Upper lobe of right lung (tissue), 1 donor: Measurements from ENCODE around the gene CREM. TPM values are rescaled to one million over a fixed set of nuclear protein-coding genes. Genes with fewer than 3 reads are reported as not detected.
A peak's percentile ranks its signal among the peaks of the same experiment; 100 is the strongest.
"Not testable (repeated sequence)": the region's sequence is repeated elsewhere in the genome, so short reads cannot be mapped to it uniquely, and the experiment has no call there.

ENCODE experiments used
- ATAC-seq: fragments of 200-7000 bp; cut with Tn5 transposase; one replicate; pipeline ENCODE4 v1.9.1; 2020; ENCODE audit warnings: mild to moderate bottlenecking, moderate library complexity
- DNase-seq: peaks from one replicate; pipeline ENCODE4 v3.0.0-alpha.2; 2020
- H3K27ac ChIP-seq: fragments of 200-600 bp; one replicate; pipeline ENCODE4 v1.8.0; 2022
- H3K27me3 ChIP-seq: fragments of 200-600 bp; one replicate; pipeline ENCODE4 v1.8.0; 2022; ENCODE audit warnings: mild to moderate bottlenecking
- H3K36me3 ChIP-seq: fragments of 200-600 bp; one replicate; pipeline ENCODE4 v1.8.0; 2022
- H3K4me1 ChIP-seq: fragments of 200-600 bp; one replicate; pipeline ENCODE4 v1.8.0; 2022
- H3K4me3 ChIP-seq: fragments of 200-600 bp; one replicate; pipeline ENCODE4 v1.8.0; 2022; ENCODE audit warnings: mild to moderate bottlenecking
- H3K9me3 ChIP-seq: fragments of 200-600 bp; one replicate; pipeline ENCODE4 v1.8.0; 2022
- CTCF ChIP-seq: fragments of 200-600 bp; IDR thresholded peaks from one replicate; pipeline ENCODE4 v1.8.0; 2022; ENCODE audit warnings: antibody characterized with exemption
- intact Hi-C: fragments of 100-400 bp; cut with DNase I; formaldehyde crosslinking; loops from one replicate; pipeline ENCODE4 v1.11.0; 2022
- long read RNA-seq: library from polyadenylated mRNA; unstranded; transcript quantifications from one replicate; pipeline ENCODE4 v2.0.0, GENCODE V29; 2021
- total RNA-seq: library from RNA; stranded (reverse); fragmentation: NEBNext Ultra II Directional; extraction: Animal tissue kit (Norgen Biotek cat#: 25700); gene quantifications from one replicate; pipeline ENCODE4 v1.2.1, GENCODE V29; 2021
- donor health status: DM: no; HTN: yes; CAD: no; lungs with severe emphysema.

The CREM gene
- total RNA-seq = 24.3 TPM
- long read RNA-seq, partial matches to known transcripts = 1 of 21 reads
- long read RNA-seq, other reads (novel, unspliced or antisense) = 14 of 21 reads

GRCh38 chr10:35126530-35127288 lies at the start of gene CREM:
CREM (plus strand) TSS chr10:35126846; CDS start chr10:35137836, 10,990 bp downstream.
- Histone ChIP-seq H3K4me1 (peaks cover 21% of the 10 kb centered on the region), H3K27ac (peak within 1 kb of the TSS; percentile 97), H3K4me3 (peak within 1 kb of the TSS; percentile 64), H3K27me3 (no peaks in the 10 kb centered on the region), H3K36me3 (no peaks in the 10 kb centered on the region), H3K9me3 (no peaks in the 10 kb centered on the region)
- intact Hi-C loops = no loop called here
- peak; percentile 84 for TF ChIP-seq CTCF
- DNase-seq (peak; percentile 100), ATAC-seq (peak; percentile 97)

- Histone ChIP-seq H3K4me1 (no peaks in the 10 kb centered on the region), H3K36me3 (peaks cover 9% of the 10 kb centered on the region), H3K4me3 (no peak overlapping the region), H3K9me3 (no peaks in the 10 kb centered on the region), H3K27ac (no peak overlapping the region), H3K27me3 (no peaks in the 10 kb centered on the region)
- no peak for TF ChIP-seq CTCF
- DNase-seq = no peak
- intact Hi-C loops = no loop called here
- ATAC-seq = no peak
These were observed 47.4 kb upstream of the CREM start for GRCh38 chr10:35079265-35079664.

- H3K27me3 ChIP-seq = no peaks in the 10 kb centered on the region
- H3K27ac ChIP-seq = no peak overlapping the region
- no peak overlapping the region for H3K4me3 ChIP-seq
- no peaks in the 10 kb centered on the region for H3K9me3 ChIP-seq
- no peaks in the 10 kb centered on the region for H3K4me1 ChIP-seq
- DNase-seq = no peak
- no peak for TF ChIP-seq CTCF
- no peak for ATAC-seq
- H3K36me3 ChIP-seq = peaks cover 9% of the 10 kb centered on the region
- intact Hi-C loops = no loop called here
These were observed 46.9 kb upstream of the CREM start for GRCh38 chr10:35079763-35080162.

GRCh38 chr10:35080261-35080660 lies 46.4 kb upstream of the CREM start:
- H3K36me3 ChIP-seq, H3K4me3 ChIP-seq, ATAC-seq, intact Hi-C loops, H3K27me3 ChIP-seq, DNase-seq, H3K27ac ChIP-seq, H3K9me3 ChIP-seq, H3K4me1 ChIP-seq: not testable (repeated sequence)

GRCh38 chr10:35083242-35083641 lies 43.4 kb upstream of the CREM start:
- no peak for ATAC-seq
- H3K36me3 ChIP-seq = no peaks in the 10 kb centered on the region
- H3K27me3 ChIP-seq = no peaks in the 10 kb centered on the region
- no peaks in the 10 kb centered on the region for H3K9me3 ChIP-seq
- no peak for TF ChIP-seq CTCF
- intact Hi-C loops = no loop called here
- peaks cover 13% of the 10 kb centered on the region for H3K4me1 ChIP-seq
- H3K27ac ChIP-seq = no peak overlapping the region
- DNase-seq = no peak
- H3K4me3 ChIP-seq = no peak overlapping the region

- H3K27me3 ChIP-seq = no peaks in the 10 kb centered on the region
- intact Hi-C loops = no loop called here
- peak; percentile 24 for ATAC-seq
- H3K4me1 ChIP-seq = peaks cover 28% of the 10 kb centered on the region
- DNase-seq = no peak
- peak overlapping the region; percentile 95 for H3K27ac ChIP-seq
- no peaks in the 10 kb centered on the region for H3K36me3 ChIP-seq
- peak overlapping the region; percentile 75 for H3K4me3 ChIP-seq
- no peaks in the 10 kb centered on the region for H3K9me3 ChIP-seq
- TF ChIP-seq CTCF = no peak
These were observed 37.0 kb upstream of the CREM start for GRCh38 chr10:35089611-35090161.
